IPS-18a (cell line): ENCODE results near the gene CDCA4.

Source experiments
- H3K27ac ChIP-seq: one replicate; pipeline ENCODE4 v1.5.1; 2013; ENCODE audit warnings: low read length
- H3K27me3 ChIP-seq: one replicate; pipeline ENCODE4 v1.6.1; 2013; ENCODE audit warnings: mild to moderate bottlenecking, low read length; ENCODE audit not compliant: control insufficient read depth, insufficient read depth
- H3K36me3 ChIP-seq: one replicate; pipeline ENCODE4 v1.6.1; 2013; ENCODE audit warnings: low read depth, low read length; ENCODE audit not compliant: control insufficient read depth
- H3K4me1 ChIP-seq: one replicate; pipeline ENCODE4 v1.6.1; 2013; ENCODE audit warnings: low read depth, low read length; ENCODE audit not compliant: control insufficient read depth
- H3K4me3 ChIP-seq: one replicate; pipeline ENCODE4 v1.5.1; 2013; ENCODE audit warnings: low read length
- H3K9ac ChIP-seq: one replicate; pipeline ENCODE4 v1.6.1; 2013; ENCODE audit warnings: mild to moderate bottlenecking, low read length, moderate library complexity
- H3K9me3 ChIP-seq: one replicate; pipeline ENCODE4 v1.6.1; 2013; ENCODE audit warnings: low read depth, low read length; ENCODE audit not compliant: control insufficient read depth

CDCA4 gene

GRCh38 chr14:104989951-104990303 is 31.0 kb downstream of the CDCA4 start:
- Histone ChIP-seq H3K4me3 (no peak overlapping the region), H3K36me3 (no peaks in the 10 kb centered on the region), H3K9me3 (no peaks in the 10 kb centered on the region), H3K27me3 (peaks cover 6% of the 10 kb centered on the region), H3K9ac (no peak overlapping the region), H3K4me1 (no peaks in the 10 kb centered on the region), H3K27ac (no peak overlapping the region)

GRCh38 chr14:104989236-104989950 is 31.5 kb downstream of the CDCA4 start:
- H3K27me3 ChIP-seq = peaks cover 6% of the 10 kb centered on the region
- H3K4me1 ChIP-seq = no peaks in the 10 kb centered on the region
- no peak overlapping the region for H3K9ac ChIP-seq
- H3K36me3 ChIP-seq = no peaks in the 10 kb centered on the region
- no peak overlapping the region for H3K27ac ChIP-seq
- no peak overlapping the region for H3K4me3 ChIP-seq
- no peaks in the 10 kb centered on the region for H3K9me3 ChIP-seq

- H3K27ac ChIP-seq = no peak overlapping the region
- H3K9me3 ChIP-seq = no peaks in the 10 kb centered on the region
- H3K27me3 ChIP-seq = peaks cover 6% of the 10 kb centered on the region
- peak overlapping the region; percentile 66 for H3K4me3 ChIP-seq
- H3K4me1 ChIP-seq = no peaks in the 10 kb centered on the region
- H3K9ac ChIP-seq = no peak overlapping the region
- H3K36me3 ChIP-seq = no peaks in the 10 kb centered on the region
These were observed 34.3 kb downstream of the CDCA4 start for GRCh38 chr14:104986487-104987164.

- Histone ChIP-seq H3K27ac (no peak within 1 kb of the TSS), H3K9me3 (no peaks in the 10 kb centered on the region)
These were observed 35.0 kb downstream of the CDCA4 start, which contains the start of gene CLBA1 for GRCh38 chr14:104985675-104986486. Gene CLBA1 (plus strand): TSS chr14:104985788. CDS start chr14:104986432, 644 bp downstream.

GRCh38 chr14:104984056-104984894 is 36.6 kb downstream of the CDCA4 start:
- Histone ChIP-seq H3K36me3 (no peaks in the 10 kb centered on the region), H3K9me3 (no peaks in the 10 kb centered on the region), H3K9ac (no peak overlapping the region), H3K4me1 (no peaks in the 10 kb centered on the region), H3K27me3 (peaks cover 21% of the 10 kb centered on the region), H3K27ac (no peak overlapping the region), H3K4me3 (no peak overlapping the region)

More at GRCh38 chr14:104985675-104986486, 35.0 kb downstream of the CDCA4 start, which contains the start of gene CLBA1:
- H3K27me3 ChIP-seq = peaks cover 6% of the 10 kb centered on the region
- H3K4me1 ChIP-seq = no peaks in the 10 kb centered on the region
- H3K36me3 ChIP-seq = no peaks in the 10 kb centered on the region
- peak within 1 kb of the TSS; percentile 66 for H3K4me3 ChIP-seq
- peak within 1 kb of the TSS; percentile 36 for H3K9ac ChIP-seq

GRCh38 chr14:104983231-104983721 is 37.6 kb downstream of the CDCA4 start:
- no peaks in the 10 kb centered on the region for H3K9me3 ChIP-seq
- H3K9ac ChIP-seq = no peak overlapping the region
- peaks cover 30% of the 10 kb centered on the region for H3K27me3 ChIP-seq
- no peak overlapping the region for H3K4me3 ChIP-seq
- no peaks in the 10 kb centered on the region for H3K36me3 ChIP-seq
- no peaks in the 10 kb centered on the region for H3K4me1 ChIP-seq
- no peak overlapping the region for H3K27ac ChIP-seq

- Histone ChIP-seq H3K4me1 (no peaks in the 10 kb centered on the region), H3K36me3 (no peaks in the 10 kb centered on the region), H3K27ac (no peak overlapping the region), H3K4me3 (no peak overlapping the region), H3K9ac (no peak overlapping the region), H3K27me3 (peaks cover 33% of the 10 kb centered on the region), H3K9me3 (no peaks in the 10 kb centered on the region)
These were observed 38.2 kb downstream of the CDCA4 start for GRCh38 chr14:104982548-104983230.

- Histone ChIP-seq H3K4me3 (no peak overlapping the region), H3K9ac (no peak overlapping the region), H3K27ac (no peak overlapping the region), H3K36me3 (no peaks in the 10 kb centered on the region), H3K27me3 (peaks cover 41% of the 10 kb centered on the region), H3K9me3 (no peaks in the 10 kb centered on the region), H3K4me1 (no peaks in the 10 kb centered on the region)
These were observed 39.0 kb downstream of the CDCA4 start for GRCh38 chr14:104981699-104982541.

GRCh38 chr14:104980611-104981531 is 40.0 kb downstream of the CDCA4 start:
- Histone ChIP-seq H3K9ac (no peak overlapping the region), H3K9me3 (no peaks in the 10 kb centered on the region), H3K36me3 (no peaks in the 10 kb centered on the region), H3K27ac (no peak overlapping the region), H3K27me3 (peaks cover 44% of the 10 kb centered on the region), H3K4me3 (no peak overlapping the region), H3K4me1 (no peaks in the 10 kb centered on the region)
